ENCODE results near the gene GPR108.
"Not testable (repeated sequence)": the region's sequence is repeated elsewhere in the genome, so short reads cannot be mapped to it uniquely, and the experiment has no call there.

GPR108 gene

GRCh38 chr19:6760606-6761005, 23.2 kb upstream of the GPR108 start:
- no peak for DNase-seq

GRCh38 chr19:6754653-6755463, 17.5 kb upstream of the GPR108 start:
- no peak for DNase-seq

GRCh38 chr19:6754136-6754535, 16.8 kb upstream of the GPR108 start:
- no peak for DNase-seq

- DNase-seq: peak; percentile 77
Measured at GRCh38 chr19:6753178-6754031, 16.0 kb upstream of the GPR108 start.

GRCh38 chr19:6752256-6753177, 15.1 kb upstream of the GPR108 start:
- DNase-seq: no peak

GRCh38 chr19:6751189-6751588, 13.8 kb upstream of the GPR108 start:
- DNase-seq: no peak

GRCh38 chr19:6750062-6750461, 12.7 kb upstream of the GPR108 start:
- DNase-seq: no peak

- DNase-seq: not testable (repeated sequence)
Measured at GRCh38 chr19:6748543-6748942, 11.2 kb upstream of the GPR108 start.

GRCh38 chr19:6745965-6746364, 8.6 kb upstream of the GPR108 start:
- DNase-seq: no peak

GRCh38 chr19:6744381-6745301, 7.3 kb upstream of the GPR108 start:
- peak; percentile 97 for DNase-seq

GRCh38 chr19:6743714-6744380, 6.5 kb upstream of the GPR108 start:
- DNase-seq: no peak

- no peak for DNase-seq
Measured at GRCh38 chr19:6743066-6743465, 5.7 kb upstream of the GPR108 start.

GRCh38 chr19:6740589-6741343, 3.4 kb upstream of the GPR108 start:
- peak; percentile 76 for DNase-seq

GRCh38 chr19:6739883-6740588, 2.7 kb upstream of the GPR108 start:
- peak; percentile 41 for DNase-seq

GRCh38 chr19:6739390-6739882, 2.1 kb upstream of the GPR108 start, which contains the start of gene TRIP10:
Gene TRIP10, plus strand, starts transcription at chr19:6739680. Its CDS starts 82 bp downstream, at chr19:6739762.
- peak; percentile 76 for DNase-seq

GRCh38 chr19:6738787-6739389, 1.5 kb upstream of the GPR108 start:
- no peak for DNase-seq

GRCh38 chr19:6737873-6738786, 750 bp upstream of the GPR108 start:
- peak; percentile 87 for DNase-seq

- no peak for DNase-seq
Measured at GRCh38 chr19:6736917-6737283, 480 bp downstream of the GPR108 start.
